Karpas-422 (cell line): ENCODE data around the gene SAMM50. TPM values are rescaled to one million over a fixed set of nuclear protein-coding genes. Genes with fewer than 3 reads are reported as not detected.

Experiments
- DNase-seq: peaks from one replicate; pipeline ENCODE4 v3.0.0-alpha.2; 2015
- H2AFZ ChIP-seq: fragments of 200-600 bp; sonication (generic); 2 replicates; pipeline ENCODE4 v1.6.1; 2014; ENCODE audit warnings: antibody characterized with exemption, low read length, mixed read lengths
- H3K27ac ChIP-seq: fragments of 200-600 bp; sonication (generic); 2 replicates; pipeline ENCODE4 v1.5.1; 2014; ENCODE audit warnings: mild to moderate bottlenecking, low read length, moderate library complexity
- H3K27me3 ChIP-seq: fragments of 200-600 bp; sonication (generic); 2 replicates; pipeline ENCODE4 v1.6.1; 2014; ENCODE audit warnings: low read length, mixed read lengths
- H3K36me3 ChIP-seq: fragments of 200-600 bp; sonication (generic); 2 replicates; pipeline ENCODE4 v1.6.1; 2014; ENCODE audit warnings: low read length, mixed read lengths; ENCODE audit not compliant: insufficient read depth
- H3K4me1 ChIP-seq: fragments of 200-600 bp; sonication (generic); 2 replicates; pipeline ENCODE4 v1.6.1; 2014; ENCODE audit warnings: mild to moderate bottlenecking, low read length, mixed read lengths
- H3K4me2 ChIP-seq: fragments of 200-600 bp; sonication (generic); 2 replicates; pipeline ENCODE4 v1.6.1; 2014; ENCODE audit warnings: low read length, low read depth, mild to moderate bottlenecking; ENCODE audit not compliant: poor library complexity, severe bottlenecking
- H3K4me3 ChIP-seq: fragments of 200-600 bp; sonication (generic); 2 replicates; pipeline ENCODE4 v1.5.1; 2014; ENCODE audit warnings: mild to moderate bottlenecking, antibody characterized with exemption, low read length, mixed read lengths
- H3K79me2 ChIP-seq: fragments of 200-600 bp; sonication (generic); 2 replicates; pipeline ENCODE4 v1.6.1; 2014; ENCODE audit warnings: mild to moderate bottlenecking, low read length, mixed read lengths
- H3K9ac ChIP-seq: fragments of 200-600 bp; sonication (generic); 2 replicates; pipeline ENCODE4 v1.6.0; 2014; ENCODE audit warnings: low read length
- H3K9me2 ChIP-seq: fragments of 200-600 bp; sonication (generic), shearing (Covaris generic); replicated peaks from 2 replicates; pipeline ENCODE4 v1.6.0; 2014; ENCODE audit warnings: mild to moderate bottlenecking, low read length, moderate library complexity; ENCODE audit not compliant: insufficient read depth
- H3K9me3 ChIP-seq: fragments of 300-700, 200-600 bp; sonication (generic); 2 replicates; pipeline ENCODE4 v1.6.1; 2014; ENCODE audit warnings: low read length, mixed read lengths
- H4K20me1 ChIP-seq: fragments of 200-600 bp; sonication (generic); 2 replicates; pipeline ENCODE4 v1.6.1; 2014; ENCODE audit warnings: mild to moderate bottlenecking, antibody characterized with exemption, low read length, low read depth; ENCODE audit not compliant: insufficient read depth
- total RNA-seq: library from RNA; depleted of rRNA; stranded (reverse); fragments of >200 nt; shearing (Covaris generic); gene quantifications from 2 replicates; pipeline ENCODE4 v1.2.3, GENCODE V29; 2014; ENCODE audit warnings: low replicate concordance

The SAMM50 gene
- total RNA-seq, 1 experiment from 2014 or later: 42.9 TPM

DNA sequence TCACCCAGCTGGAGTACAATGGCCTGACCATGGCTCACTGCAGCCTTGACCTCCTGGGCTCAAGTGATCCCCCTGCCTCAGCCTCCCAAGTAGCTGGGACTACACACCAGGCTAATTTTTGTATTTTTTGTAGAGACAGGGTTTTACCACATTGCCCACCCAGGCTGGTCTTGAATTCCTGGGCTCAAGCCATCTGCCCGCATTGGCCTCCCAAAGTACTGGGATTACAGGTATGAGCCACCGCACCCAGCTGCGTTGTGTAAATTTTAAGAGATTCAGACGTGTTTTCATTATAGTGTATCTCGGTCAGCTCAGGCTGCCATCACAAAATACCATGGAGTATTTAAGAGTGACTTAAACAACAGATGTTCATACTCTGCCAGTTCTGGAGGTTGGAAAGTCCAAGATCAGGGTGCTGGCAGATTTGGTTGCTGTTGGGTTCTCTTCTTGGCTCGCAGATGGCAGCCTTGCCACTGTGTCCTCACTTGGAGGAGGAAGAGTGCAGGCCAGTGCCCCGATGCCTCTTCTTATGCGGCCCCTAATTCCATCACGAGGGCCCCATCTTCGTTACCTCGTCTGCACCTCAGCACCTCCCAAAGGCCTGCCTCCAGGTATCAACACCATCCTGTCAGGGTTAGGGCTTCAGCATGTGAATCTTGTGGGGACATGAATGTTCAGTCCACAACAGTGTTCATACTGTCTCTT is 36.2 kb downstream of the SAMM50 start:
- no peaks in the 10 kb centered on the region for H3K9me3 ChIP-seq
- peaks cover 35% of the 10 kb centered on the region; the same call in 1 of the 2 replicates for H3K36me3 ChIP-seq
- peaks cover 26% of the 10 kb centered on the region for H3K4me1 ChIP-seq
- H3K9ac ChIP-seq: no peak overlapping the region
- H2AFZ ChIP-seq: no peak overlapping the region
- no peak overlapping the region for H3K4me3 ChIP-seq
- H3K27ac ChIP-seq: no peak overlapping the region
- no peaks in the 10 kb centered on the region for H3K27me3 ChIP-seq
- peaks cover 19% of the 10 kb centered on the region for H3K79me2 ChIP-seq
- H3K4me2 ChIP-seq: no peak overlapping the region
- H4K20me1 ChIP-seq: no peaks in the 10 kb centered on the region
- H3K9me2 ChIP-seq: no peaks in the 10 kb centered on the region
- no peak for DNase-seq

- H3K9ac ChIP-seq: no peak overlapping the region
- peaks cover 27% of the 10 kb centered on the region for H3K4me1 ChIP-seq
- H3K27me3 ChIP-seq: no peaks in the 10 kb centered on the region
- H4K20me1 ChIP-seq: no peaks in the 10 kb centered on the region
- no peak overlapping the region for H3K4me2 ChIP-seq
- H3K9me3 ChIP-seq: no peaks in the 10 kb centered on the region
- no peaks in the 10 kb centered on the region for H3K9me2 ChIP-seq
- DNase-seq: no peak
- H2AFZ ChIP-seq: no peak overlapping the region
- no peak overlapping the region for H3K4me3 ChIP-seq
- no peak overlapping the region for H3K27ac ChIP-seq
- H3K36me3 ChIP-seq: peaks cover 38% of the 10 kb centered on the region; the same call in 1 of the 2 replicates
- peaks cover 20% of the 10 kb centered on the region for H3K79me2 ChIP-seq
Observed at GRCh38 chr22:43992331-43992821, 37.1 kb downstream of the SAMM50 start.

DNA sequence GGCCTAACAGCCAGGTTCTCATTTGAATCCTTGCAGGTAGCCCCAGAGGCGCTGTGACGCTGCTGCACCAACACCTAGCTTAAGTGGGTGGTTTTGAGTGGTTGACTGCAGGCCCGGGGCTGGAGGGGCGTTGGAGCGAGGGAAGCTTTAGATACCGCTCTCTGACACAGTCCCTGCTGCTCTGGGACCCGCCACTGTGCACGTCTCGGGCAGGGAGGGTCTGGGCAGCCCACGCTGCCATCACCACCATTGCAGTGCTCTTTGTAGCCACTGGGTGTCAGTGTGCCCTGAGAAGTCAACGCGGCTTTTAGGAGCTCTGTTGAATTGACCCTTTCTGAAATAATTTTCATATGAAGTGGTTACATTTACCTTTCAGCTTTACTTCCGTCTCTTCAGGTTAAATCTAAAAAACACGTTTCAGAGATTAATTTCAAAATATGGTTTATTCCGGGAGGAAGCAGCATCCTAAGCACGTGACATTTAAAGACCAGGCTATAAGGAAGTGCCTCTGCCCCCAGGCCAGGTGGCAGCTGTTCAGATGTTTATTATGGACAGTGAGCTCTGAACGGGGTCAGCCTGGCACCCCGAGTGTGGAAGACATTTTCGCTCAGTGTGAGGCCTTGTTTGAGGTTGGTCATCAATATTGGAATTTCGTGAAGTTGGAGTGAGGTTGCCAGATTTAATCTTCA is 38.0 kb downstream of the SAMM50 start:
- no peak overlapping the region for H2AFZ ChIP-seq
- H3K9ac ChIP-seq: no peak overlapping the region
- peak; percentile 87 for DNase-seq
- no peak overlapping the region for H3K4me3 ChIP-seq
- no peaks in the 10 kb centered on the region for H4K20me1 ChIP-seq
- peaks cover 20% of the 10 kb centered on the region for H3K79me2 ChIP-seq
- no peak overlapping the region for H3K4me2 ChIP-seq
- H3K27me3 ChIP-seq: no peaks in the 10 kb centered on the region
- peaks cover 38% of the 10 kb centered on the region; the same call in 1 of the 2 replicates for H3K36me3 ChIP-seq
- no peaks in the 10 kb centered on the region for H3K9me2 ChIP-seq
- no peaks in the 10 kb centered on the region for H3K9me3 ChIP-seq
- peaks cover 25% of the 10 kb centered on the region for H3K4me1 ChIP-seq
- H3K27ac ChIP-seq: no peak overlapping the region

GRCh38 chr22:43994006-43994405 is 38.8 kb downstream of the SAMM50 start:
- H3K79me2 ChIP-seq: peaks cover 20% of the 10 kb centered on the region
- H3K9ac ChIP-seq: no peak overlapping the region
- peaks cover 25% of the 10 kb centered on the region for H3K4me1 ChIP-seq
- no peak overlapping the region for H3K4me2 ChIP-seq
- no peaks in the 10 kb centered on the region for H3K9me3 ChIP-seq
- H3K9me2 ChIP-seq: no peaks in the 10 kb centered on the region
- DNase-seq: no peak
- peaks cover 38% of the 10 kb centered on the region; the same call in 1 of the 2 replicates for H3K36me3 ChIP-seq
- no peaks in the 10 kb centered on the region for H4K20me1 ChIP-seq
- H3K27ac ChIP-seq: no peak overlapping the region
- no peak overlapping the region for H3K4me3 ChIP-seq
- no peaks in the 10 kb centered on the region for H3K27me3 ChIP-seq
- H2AFZ ChIP-seq: no peak overlapping the region

DNA sequence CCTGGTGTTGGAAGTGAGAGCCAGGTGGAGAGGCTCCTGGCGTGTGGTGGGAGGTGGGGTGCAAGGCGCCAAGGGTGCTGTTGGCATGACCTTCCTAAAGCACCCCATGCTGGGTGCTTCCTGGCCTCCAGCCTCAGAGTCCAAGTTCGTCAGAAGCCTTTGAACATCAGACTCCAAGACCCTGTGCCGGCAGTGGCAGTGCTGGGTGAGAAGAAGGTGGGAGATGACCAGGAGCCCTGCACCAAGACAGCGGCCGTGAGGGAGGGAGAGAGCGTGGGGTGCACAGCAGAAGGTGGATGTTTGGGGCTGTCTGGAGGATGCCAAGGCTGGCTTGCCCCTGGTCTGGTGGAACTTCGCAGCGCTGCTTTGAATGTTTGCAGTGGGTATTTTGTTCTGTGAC is 39.2 kb downstream of the SAMM50 start:
- H3K79me2 ChIP-seq: peaks cover 20% of the 10 kb centered on the region
- H3K4me2 ChIP-seq: no peak overlapping the region
- no peak for DNase-seq
- no peak overlapping the region for H3K9ac ChIP-seq
- no peaks in the 10 kb centered on the region for H3K27me3 ChIP-seq
- no peak overlapping the region for H3K27ac ChIP-seq
- H3K4me1 ChIP-seq: peaks cover 25% of the 10 kb centered on the region
- H3K36me3 ChIP-seq: peaks cover 41% of the 10 kb centered on the region; the same call in 1 of the 2 replicates
- H2AFZ ChIP-seq: no peak overlapping the region
- H3K9me3 ChIP-seq: no peaks in the 10 kb centered on the region
- H3K4me3 ChIP-seq: no peak overlapping the region
- no peaks in the 10 kb centered on the region for H3K9me2 ChIP-seq
- H4K20me1 ChIP-seq: no peaks in the 10 kb centered on the region

DNA sequence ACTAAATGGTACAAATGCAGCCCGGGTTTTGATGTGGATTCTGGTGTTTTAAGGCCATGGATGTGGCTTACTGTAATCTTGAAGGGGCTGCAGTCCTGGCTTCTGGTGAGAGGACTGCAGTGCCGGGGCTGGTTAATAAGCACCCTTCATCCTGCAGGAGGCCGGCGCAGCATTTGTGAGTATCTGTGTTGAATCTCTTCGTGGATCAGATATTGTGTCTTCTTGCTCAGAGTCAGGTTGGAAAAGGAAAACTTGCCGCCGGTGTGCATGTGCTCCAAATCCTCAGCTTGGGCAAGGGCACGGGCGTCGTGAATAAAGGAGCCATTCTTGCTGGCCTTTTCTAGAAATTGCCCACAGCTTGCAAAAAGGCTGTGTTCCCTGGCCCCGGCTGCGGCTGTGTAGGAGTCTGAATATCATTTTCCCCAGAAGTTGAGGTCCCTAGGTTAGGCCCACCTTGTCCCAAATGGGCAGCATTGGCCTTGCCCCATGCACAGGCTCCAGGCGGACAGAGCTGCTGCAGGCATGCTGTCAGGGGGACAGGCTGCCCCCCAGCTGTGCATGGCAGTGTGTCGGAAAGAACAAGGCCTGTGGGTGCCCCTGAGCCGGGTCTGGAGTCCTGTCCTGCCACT is 39.9 kb downstream of the SAMM50 start:
- no peaks in the 10 kb centered on the region for H3K9me3 ChIP-seq
- no peaks in the 10 kb centered on the region for H3K9me2 ChIP-seq
- H3K27ac ChIP-seq: no peak overlapping the region
- H3K4me3 ChIP-seq: peak overlapping the region; percentile 65; the same call in 1 of the 2 replicates
- peak overlapping the region; percentile 65 for H3K9ac ChIP-seq
- peak overlapping the region; percentile 71 for H3K4me2 ChIP-seq
- H3K79me2 ChIP-seq: peaks cover 20% of the 10 kb centered on the region
- no peaks in the 10 kb centered on the region for H4K20me1 ChIP-seq
- no peak for DNase-seq
- H3K27me3 ChIP-seq: no peaks in the 10 kb centered on the region
- peaks cover 37% of the 10 kb centered on the region; the same call in 1 of the 2 replicates for H3K36me3 ChIP-seq
- peaks cover 25% of the 10 kb centered on the region for H3K4me1 ChIP-seq
- H2AFZ ChIP-seq: no peak overlapping the region

DNA sequence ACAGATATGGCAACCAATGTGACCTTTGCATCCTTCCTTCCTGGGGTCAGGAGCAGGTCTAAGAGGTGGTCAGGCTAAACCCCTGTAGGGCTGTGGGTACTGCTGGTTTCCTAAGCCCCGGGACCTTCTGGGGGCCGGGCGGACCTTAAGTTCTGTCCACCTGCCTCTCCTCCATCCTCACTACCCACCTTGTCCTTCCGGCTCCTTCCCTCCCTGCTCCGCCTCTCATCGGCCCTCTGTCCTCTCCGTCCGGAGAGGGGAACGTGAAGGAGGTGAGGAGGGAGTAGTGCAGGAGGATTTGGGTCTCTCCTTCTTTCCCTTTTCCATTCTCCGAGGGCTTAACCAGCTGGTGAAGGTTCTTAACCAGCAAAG is 40.5 kb downstream of the SAMM50 start:
- Histone ChIP-seq H3K27ac (no peak overlapping the region), H3K4me2 (peak overlapping the region; percentile 71), H3K9me2 (no peaks in the 10 kb centered on the region), H3K9ac (peak overlapping the region; percentile 65), H3K4me3 (peak overlapping the region; percentile 65), H3K79me2 (peaks cover 20% of the 10 kb centered on the region), H3K9me3 (no peaks in the 10 kb centered on the region), H4K20me1 (no peaks in the 10 kb centered on the region), H2AFZ (peak overlapping the region; percentile 74; the same call in 1 of the 2 replicates), H3K27me3 (no peaks in the 10 kb centered on the region), H3K36me3 (peaks cover 36% of the 10 kb centered on the region; the same call in 1 of the 2 replicates), H3K4me1 (peaks cover 29% of the 10 kb centered on the region)
- DNase-seq: no peak
